ENCODE data around the gene COL6A3. TPM values are rescaled to one million over a fixed set of nuclear protein-coding genes. Genes with fewer than 3 reads are reported as not detected.

COL6A3 gene
- total RNA-seq, 1 donor from 2014 or later, result 4.9 TPM

GRCh38 chr2:237280939-237281338, 133.0 kb downstream of the COL6A3 start:
- Mint-ChIP-seq H3K4me1 (no peaks in the 10 kb centered on the region), H3K36me3 (ENCODE audit: low read depth) (no peaks in the 10 kb centered on the region), H3K27ac (ENCODE audit: unreplicated experiment) (no peak overlapping the region), H3K4me3 (no peak overlapping the region), H3K27me3 (ENCODE audit: low read depth) (no peaks in the 10 kb centered on the region), H3K9me3 (no peaks in the 10 kb centered on the region)
- no peak for TF ChIP-seq CTCF (conservative IDR thresholded peaks at IDR 0.05)
- DNase-seq (ENCODE audit: low read depth, low spot score), result no peak

GRCh38 chr2:237280229-237280628, 133.7 kb downstream of the COL6A3 start:
- Mint-ChIP-seq H3K4me3 (no peak overlapping the region), H3K4me1 (no peaks in the 10 kb centered on the region), H3K27me3 (ENCODE audit: low read depth) (no peaks in the 10 kb centered on the region), H3K9me3 (no peaks in the 10 kb centered on the region), H3K36me3 (ENCODE audit: low read depth) (no peaks in the 10 kb centered on the region), H3K27ac (ENCODE audit: unreplicated experiment) (no peak overlapping the region)
- DNase-seq (ENCODE audit: low read depth, low spot score), result no peak
- no peak for TF ChIP-seq CTCF (conservative IDR thresholded peaks at IDR 0.05)

GRCh38 chr2:237279012-237279768, 134.8 kb downstream of the COL6A3 start:
- Mint-ChIP-seq H3K36me3 (ENCODE audit: low read depth) (no peaks in the 10 kb centered on the region), H3K9me3 (no peaks in the 10 kb centered on the region), H3K27me3 (ENCODE audit: low read depth) (no peaks in the 10 kb centered on the region), H3K4me3 (no peak overlapping the region), H3K4me1 (no peaks in the 10 kb centered on the region), H3K27ac (ENCODE audit: unreplicated experiment) (no peak overlapping the region)
- TF ChIP-seq CTCF (conservative IDR thresholded peaks at IDR 0.05), result no peak
- no peak for DNase-seq (ENCODE audit: low read depth, low spot score)

GRCh38 chr2:237278568-237278967, 135.4 kb downstream of the COL6A3 start:
- H3K27ac Mint-ChIP-seq (ENCODE audit: unreplicated experiment), result no peak overlapping the region
- TF ChIP-seq CTCF (conservative IDR thresholded peaks at IDR 0.05), result no peak
- H3K36me3 Mint-ChIP-seq (ENCODE audit: low read depth), result no peaks in the 10 kb centered on the region
- no peaks in the 10 kb centered on the region for H3K27me3 Mint-ChIP-seq (ENCODE audit: low read depth)
- H3K4me3 Mint-ChIP-seq, result no peak overlapping the region
- DNase-seq (ENCODE audit: low read depth, low spot score), result no peak
- H3K9me3 Mint-ChIP-seq, result no peaks in the 10 kb centered on the region
- H3K4me1 Mint-ChIP-seq, result no peaks in the 10 kb centered on the region

- Mint-ChIP-seq H3K4me1 (no peaks in the 10 kb centered on the region), H3K27me3 (ENCODE audit: low read depth) (no peaks in the 10 kb centered on the region), H3K9me3 (no peaks in the 10 kb centered on the region), H3K4me3 (no peak overlapping the region), H3K27ac (ENCODE audit: unreplicated experiment) (no peak overlapping the region), H3K36me3 (ENCODE audit: low read depth) (no peaks in the 10 kb centered on the region)
- DNase-seq (ENCODE audit: low read depth, low spot score), result no peak
- no peak for TF ChIP-seq CTCF (conservative IDR thresholded peaks at IDR 0.05)
Observed at GRCh38 chr2:237276716-237277490, 137.1 kb downstream of the COL6A3 start.

Other genes with a start within 250 kb of the COL6A3 start
- gene MLPH, start 73.1 kb upstream of the COL6A3 start, total RNA-seq, result not detected in 2 replicates
- gene PRLH, start 152.4 kb upstream of the COL6A3 start, total RNA-seq, result not detected in 2 replicates
- gene RAB17, start 176.6 kb upstream of the COL6A3 start, total RNA-seq, result not detected in 2 replicates
- gene LRRFIP1, start 213.4 kb upstream of the COL6A3 start, total RNA-seq, result 37.1 and 38.5 TPM in 2 replicates